ENCODE data around the gene CYP1A1. TPM values are rescaled to one million over a fixed set of nuclear protein-coding genes. Genes with fewer than 3 reads are reported as not detected.

CYP1A1 gene
- total RNA-seq, 1 donor from 2014 or later = 0.26 TPM

- TF ChIP-seq CTCF (IDR thresholded peaks at IDR 0.05; ENCODE audit: insufficient read depth, low read length, severe bottlenecking) = no peak
- H3K4me3 ChIP-seq (ENCODE audit: low read depth, low read length) = no peak overlapping the region
- H3K36me3 ChIP-seq (ENCODE audit: control insufficient read depth, insufficient read depth, low read length) = no peaks in the 10 kb centered on the region
- DNase-seq (ENCODE audit: low read depth) (no peak), FAIRE-seq (no peak)
- H3K27me3 ChIP-seq (ENCODE audit: control insufficient read depth, insufficient read depth, low read length) = no peaks in the 10 kb centered on the region
These were observed 33.4 kb upstream of the CYP1A1 start for GRCh38 chr15:74758736-74759135.

- TF ChIP-seq CTCF (IDR thresholded peaks at IDR 0.05; ENCODE audit: insufficient read depth, low read length, severe bottlenecking) = no peak
- Histone ChIP-seq H3K27me3 (ENCODE audit: control insufficient read depth, insufficient read depth, low read length) (no peaks in the 10 kb centered on the region), H3K4me3 (ENCODE audit: low read depth, low read length) (no peak overlapping the region), H3K36me3 (ENCODE audit: control insufficient read depth, insufficient read depth, low read length) (no peaks in the 10 kb centered on the region)
- FAIRE-seq (no peak), DNase-seq (ENCODE audit: low read depth) (no peak)
These were observed 29.4 kb upstream of the CYP1A1 start for GRCh38 chr15:74754593-74755215.

- DNase-seq (ENCODE audit: low read depth) = peak; percentile 63
- FAIRE-seq = no peak
- no peak overlapping the region for H3K4me3 ChIP-seq (ENCODE audit: low read depth, low read length)
These were observed 27.2 kb upstream of the CYP1A1 start for GRCh38 chr15:74752531-74752930.

GRCh38 chr15:74752011-74752410 is 26.7 kb upstream of the CYP1A1 start:
- no peak for FAIRE-seq

More at GRCh38 chr15:74752531-74752930, 27.2 kb upstream of the CYP1A1 start:
- Histone ChIP-seq H3K27me3 (ENCODE audit: control insufficient read depth, insufficient read depth, low read length) (no peaks in the 10 kb centered on the region), H3K36me3 (ENCODE audit: control insufficient read depth, insufficient read depth, low read length) (no peaks in the 10 kb centered on the region)
- TF ChIP-seq CTCF (IDR thresholded peaks at IDR 0.05; ENCODE audit: insufficient read depth, low read length, severe bottlenecking) = no peak

GRCh38 chr15:74750751-74751150 is 25.4 kb upstream of the CYP1A1 start:
- DNase-seq (ENCODE audit: low read depth) (no peak), FAIRE-seq (no peak)
- H3K4me3 ChIP-seq (ENCODE audit: low read depth, low read length) = no peak overlapping the region
- H3K36me3 ChIP-seq (ENCODE audit: control insufficient read depth, insufficient read depth, low read length) = no peaks in the 10 kb centered on the region
- TF ChIP-seq CTCF (IDR thresholded peaks at IDR 0.05; ENCODE audit: insufficient read depth, low read length, severe bottlenecking) = no peak
- no peaks in the 10 kb centered on the region for H3K27me3 ChIP-seq (ENCODE audit: control insufficient read depth, insufficient read depth, low read length)

More at GRCh38 chr15:74752011-74752410, 26.7 kb upstream of the CYP1A1 start:
- no peaks in the 10 kb centered on the region for H3K36me3 ChIP-seq (ENCODE audit: control insufficient read depth, insufficient read depth, low read length)
- no peak for DNase-seq (ENCODE audit: low read depth)
- no peak for TF ChIP-seq CTCF (IDR thresholded peaks at IDR 0.05; ENCODE audit: insufficient read depth, low read length, severe bottlenecking)
- no peaks in the 10 kb centered on the region for H3K27me3 ChIP-seq (ENCODE audit: control insufficient read depth, insufficient read depth, low read length)
- H3K4me3 ChIP-seq (ENCODE audit: low read depth, low read length) = no peak overlapping the region

- H3K36me3 ChIP-seq (ENCODE audit: control insufficient read depth, insufficient read depth, low read length) = no peaks in the 10 kb centered on the region
- no peaks in the 10 kb centered on the region for H3K27me3 ChIP-seq (ENCODE audit: control insufficient read depth, insufficient read depth, low read length)
- DNase-seq (ENCODE audit: low read depth) = no peak
- H3K4me3 ChIP-seq (ENCODE audit: low read depth, low read length) = no peak overlapping the region
- no peak for FAIRE-seq
- TF ChIP-seq CTCF (IDR thresholded peaks at IDR 0.05; ENCODE audit: insufficient read depth, low read length, severe bottlenecking) = no peak
These were observed 24.5 kb upstream of the CYP1A1 start for GRCh38 chr15:74749832-74750231.

All from bronchial epithelial cell (primary cell).